H9 (cell line): Measurements from ENCODE around the gene FAM83F. TPM values are rescaled to one million over a fixed set of nuclear protein-coding genes. Genes with fewer than 3 reads are reported as not detected.
A peak's percentile ranks its signal among the peaks of the same experiment; 100 is the strongest.

ENCODE experiments used
- DNase-seq: peaks from one replicate; pipeline ENCODE4 v3.0.0-alpha.2; 2017
- H2AFZ ChIP-seq: one replicate; pipeline ENCODE4 v1.6.1; 2013; ENCODE audit warnings: mild to moderate bottlenecking, low read length, control low read depth, moderate library complexity
- H2AK5ac ChIP-seq: 2 replicates; pipeline ENCODE4 v1.6.1; 2013; ENCODE audit warnings: low read length, control low read depth, mixed read lengths; ENCODE audit not compliant: insufficient read length
- H2BK120ac ChIP-seq: one replicate; pipeline ENCODE4 v1.6.1; 2013; ENCODE audit warnings: low read depth, mild to moderate bottlenecking, low read length, control low read depth, inconsistent platforms; ENCODE audit not compliant: poor library complexity, severe bottlenecking
- H2BK12ac ChIP-seq: 2 replicates; pipeline ENCODE4 v1.6.1; 2013; ENCODE audit warnings: low read length, control low read depth, mixed read lengths, low read depth; ENCODE audit not compliant: insufficient read length
- H2BK15ac ChIP-seq: 2 replicates; pipeline ENCODE4 v1.6.1; 2013; ENCODE audit warnings: low read depth, low read length, control low read depth
- H2BK20ac ChIP-seq: one replicate; pipeline ENCODE4 v1.6.1; 2013; ENCODE audit warnings: low read depth, mild to moderate bottlenecking, low read length, control low read depth, inconsistent platforms; ENCODE audit not compliant: poor library complexity, severe bottlenecking
- H2BK5ac ChIP-seq: 2 replicates; pipeline ENCODE4 v1.6.1; 2013; ENCODE audit warnings: low read length, control low read depth, mixed read lengths; ENCODE audit not compliant: insufficient read length
- H3K14ac ChIP-seq: 2 replicates; pipeline ENCODE4 v1.6.1; 2013; ENCODE audit warnings: low read length, control low read depth; ENCODE audit not compliant: insufficient read depth
- H3K18ac ChIP-seq: 2 replicates; pipeline ENCODE4 v1.6.1; 2013; ENCODE audit warnings: low read depth, mild to moderate bottlenecking, mixed read lengths, low read length, control low read depth; ENCODE audit not compliant: insufficient read length
- H3K23ac ChIP-seq: 2 replicates; pipeline ENCODE4 v1.6.1; 2013; ENCODE audit warnings: low read length, control low read depth, mixed read lengths, low read depth; ENCODE audit not compliant: insufficient read length
- H3K23me2 ChIP-seq: 2 replicates; pipeline ENCODE4 v1.6.1; 2013; ENCODE audit warnings: low read depth, mild to moderate bottlenecking, mixed read lengths, low read length, control low read depth; ENCODE audit not compliant: insufficient read length, poor library complexity, severe bottlenecking
- H3K27ac ChIP-seq: 2 replicates; pipeline ENCODE4 v1.5.1; 2013; ENCODE audit warnings: low read length, control low read depth, mixed read lengths, low read depth; ENCODE audit not compliant: insufficient read length
- H3K27me3 ChIP-seq: 2 replicates; pipeline ENCODE4 v1.6.1; 2013; ENCODE audit warnings: low read length, control low read depth, inconsistent platforms; ENCODE audit not compliant: insufficient read depth
- H3K4ac ChIP-seq: 2 replicates; pipeline ENCODE4 v1.6.1; 2013; ENCODE audit warnings: low read depth, mild to moderate bottlenecking, control low read depth, inconsistent platforms, low read length, moderate library complexity
- H3K4me1 ChIP-seq: 2 replicates; pipeline ENCODE4 v1.6.1; 2013; ENCODE audit warnings: low read length, control low read depth, inconsistent platforms; ENCODE audit not compliant: insufficient read depth
- H3K4me2 ChIP-seq: 2 replicates; pipeline ENCODE4 v1.6.1; 2013; ENCODE audit warnings: low read length, control low read depth, mixed read lengths; ENCODE audit not compliant: insufficient read length, insufficient read depth
- H3K56ac ChIP-seq: 2 replicates; pipeline ENCODE4 v1.6.1; 2013; ENCODE audit warnings: low read depth, mild to moderate bottlenecking, mixed read lengths, low read length, control low read depth; ENCODE audit not compliant: insufficient read length
- H3K79me1 ChIP-seq: 2 replicates; pipeline ENCODE4 v1.6.1; 2013; ENCODE audit warnings: low read depth, mild to moderate bottlenecking, moderate library complexity, low read length, control low read depth, inconsistent platforms; ENCODE audit not compliant: insufficient read depth, poor library complexity, severe bottlenecking
- H3K79me2 ChIP-seq: 2 replicates; pipeline ENCODE4 v1.6.1; 2013; ENCODE audit warnings: low read length, control low read depth, inconsistent platforms; ENCODE audit not compliant: insufficient read depth
- H3K9ac ChIP-seq: 2 replicates; pipeline ENCODE4 v1.6.1; 2013; ENCODE audit warnings: low read length, control low read depth, mixed read lengths; ENCODE audit not compliant: insufficient read length; ENCODE audit errors: extremely low read depth
- H3K9me3 ChIP-seq: one replicate; pipeline ENCODE4 v1.6.1; 2013; ENCODE audit warnings: low read depth, low read length, inconsistent platforms; ENCODE audit not compliant: control insufficient read depth
- H3T11ph ChIP-seq: one replicate; pipeline ENCODE4 v1.6.1; 2013; ENCODE audit warnings: mild to moderate bottlenecking, low read length, control low read depth, inconsistent platforms
- H4K20me1 ChIP-seq: one replicate; pipeline ENCODE4 v1.6.1; 2013; ENCODE audit not compliant: control insufficient read depth, insufficient read length, insufficient read depth
- H4K5ac ChIP-seq: 2 replicates; pipeline ENCODE4 v1.6.1; 2013; ENCODE audit warnings: low read depth, mild to moderate bottlenecking, mixed read lengths, low read length, control low read depth; ENCODE audit not compliant: insufficient read length
- H4K8ac ChIP-seq: replicated peaks from 2 replicates; pipeline ENCODE4 v1.6.1; 2013; ENCODE audit warnings: low read length, control low read depth, mixed read lengths, low read depth; ENCODE audit not compliant: insufficient read length
- H4K91ac ChIP-seq: 2 replicates; pipeline ENCODE4 v1.6.1; 2013; ENCODE audit warnings: low read depth, mild to moderate bottlenecking, moderate library complexity, mixed read lengths, low read length, control low read depth; ENCODE audit not compliant: insufficient read length
- H3K27ac Mint-ChIP-seq, 3 experiments: 2 replicates in 2 of 3; 3 replicates in 1 of 3; pipeline ENCODE4 v1.8.0; 2020 to 2021; ENCODE audit warnings: mixed read lengths in 3 of 3, mild to moderate bottlenecking in 1 of 3, moderate library complexity in 1 of 3
- H3K27me3 Mint-ChIP-seq: 2 replicates; pipeline ENCODE4 v1.8.0; 2021; ENCODE audit warnings: low read depth, mild to moderate bottlenecking, moderate library complexity, mixed read lengths
- H3K36me3 Mint-ChIP-seq, 3 experiments: 2 replicates in 2 of 3; 3 replicates in 1 of 3; pipeline ENCODE4 v1.8.0; 2020 to 2021; ENCODE audit warnings: low read depth in 3 of 3, mixed read lengths in 3 of 3; ENCODE audit not compliant: insufficient read depth in 1 of 3
- H3K4me1 Mint-ChIP-seq, 2 experiments: 2 replicates each; pipeline ENCODE4 v1.8.0; 2020; ENCODE audit warnings: mixed read lengths in 2 of 2
- H3K4me3 Mint-ChIP-seq, 2 experiments: 2 replicates in 1 of 2; 3 replicates in 1 of 2; pipeline ENCODE4 v1.8.0; 2020 to 2021; ENCODE audit warnings: mild to moderate bottlenecking in 2 of 2, mixed read lengths in 2 of 2, moderate library complexity in 1 of 2
- H3K9me3 Mint-ChIP-seq, 2 experiments: 2 replicates in 1 of 2; 3 replicates in 1 of 2; pipeline ENCODE4 v1.8.0; 2020; ENCODE audit warnings: mild to moderate bottlenecking in 2 of 2, mixed read lengths in 2 of 2, moderate library complexity in 1 of 2
- WGBS: extraction: QIAGEN DNeasy Blood & Tissue Kit; methylation state at CpG from one replicate; pipeline ENCODE4 v1.1.7; 2013; ENCODE audit warnings: missing lambda C conversion rate, low lambda C conversion rate, mixed read lengths; ENCODE audit not compliant: insufficient read length; ENCODE audit errors: extremely low coverage; 5-methylcytosine and 5-hydroxymethylcytosine counted together
- total RNA-seq: library from RNA; stranded (reverse); gene quantifications from 2 replicates; pipeline ENCODE4 v1.2.1, GENCODE V29; 2021
- TF ChIP-seq, protein P1 (sequence below): fragments of 200-600 bp; sonication (generic); conservative IDR thresholded peaks from 3 replicates; pipeline ENCODE4 v1.8.0; 2021; ENCODE audit warnings: antibody characterized with exemption, mild to moderate bottlenecking

Gene FAM83F
- total RNA-seq, 1 experiment from 2014 or later = 17.4 TPM

DNA sequence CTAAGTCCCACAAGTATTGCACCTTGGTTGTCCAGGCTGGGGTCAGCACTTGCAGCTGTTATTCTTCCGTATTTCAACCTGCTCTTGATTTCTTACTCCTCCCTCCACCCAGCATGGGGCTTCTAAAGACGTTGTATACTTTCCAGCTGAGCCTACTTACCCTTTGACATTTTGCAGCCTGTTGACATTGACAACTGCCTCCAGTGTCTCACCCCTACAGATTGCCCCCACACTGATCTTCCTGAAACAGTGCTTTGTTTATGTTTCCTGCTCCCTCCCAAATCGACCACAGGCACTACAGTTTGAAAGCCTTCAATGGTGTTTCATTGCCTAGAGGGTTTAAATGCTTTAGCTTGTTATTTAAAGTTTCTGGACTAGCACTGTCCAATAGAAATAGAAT is 56.6 kb downstream of the FAM83F start:
- Histone ChIP-seq H4K5ac (no peak overlapping the region), H3K18ac (no peak overlapping the region), H3K56ac (no peak overlapping the region), H3K9me3 (no peaks in the 10 kb centered on the region), H3K4me1 (peaks cover 6% of the 10 kb centered on the region), H3K23me2 (no peaks in the 10 kb centered on the region), H2BK20ac (no peak overlapping the region), H3K4ac (no peak overlapping the region), H3K23ac (no peak overlapping the region), H3K79me2 (0 out of 2 replicates have a peak, but pooled peaks cover 2% of the 10 kb centered on the region), H2BK12ac (no peak overlapping the region), H3K14ac (no peak overlapping the region), H2BK5ac (no peak overlapping the region), H2BK15ac (no peak overlapping the region), H3K79me1 (no peaks in the 10 kb centered on the region), H2AFZ (no peak overlapping the region), H3K9ac (peak overlapping the region; percentile 28), H4K8ac (no peak overlapping the region), H4K91ac (no peak overlapping the region), H3T11ph (no peak overlapping the region), H2AK5ac (no peak overlapping the region), H3K27me3 (no peaks in the 10 kb centered on the region), H4K20me1 (no peaks in the 10 kb centered on the region), H3K4me2 (no peak overlapping the region), H2BK120ac (no peak overlapping the region), H3K27ac (no peak overlapping the region)
- peak overlapping the region in 1 of 2 experiments; percentile 36; a peak in 1 of 5 replicates for H3K4me3 Mint-ChIP-seq
- H3K27me3 Mint-ChIP-seq = no peaks in the 10 kb centered on the region; the same call in 1 of the 2 replicates
- H3K9me3 Mint-ChIP-seq = no peaks in the 10 kb centered on the region
- TF ChIP-seq, protein P1, sequence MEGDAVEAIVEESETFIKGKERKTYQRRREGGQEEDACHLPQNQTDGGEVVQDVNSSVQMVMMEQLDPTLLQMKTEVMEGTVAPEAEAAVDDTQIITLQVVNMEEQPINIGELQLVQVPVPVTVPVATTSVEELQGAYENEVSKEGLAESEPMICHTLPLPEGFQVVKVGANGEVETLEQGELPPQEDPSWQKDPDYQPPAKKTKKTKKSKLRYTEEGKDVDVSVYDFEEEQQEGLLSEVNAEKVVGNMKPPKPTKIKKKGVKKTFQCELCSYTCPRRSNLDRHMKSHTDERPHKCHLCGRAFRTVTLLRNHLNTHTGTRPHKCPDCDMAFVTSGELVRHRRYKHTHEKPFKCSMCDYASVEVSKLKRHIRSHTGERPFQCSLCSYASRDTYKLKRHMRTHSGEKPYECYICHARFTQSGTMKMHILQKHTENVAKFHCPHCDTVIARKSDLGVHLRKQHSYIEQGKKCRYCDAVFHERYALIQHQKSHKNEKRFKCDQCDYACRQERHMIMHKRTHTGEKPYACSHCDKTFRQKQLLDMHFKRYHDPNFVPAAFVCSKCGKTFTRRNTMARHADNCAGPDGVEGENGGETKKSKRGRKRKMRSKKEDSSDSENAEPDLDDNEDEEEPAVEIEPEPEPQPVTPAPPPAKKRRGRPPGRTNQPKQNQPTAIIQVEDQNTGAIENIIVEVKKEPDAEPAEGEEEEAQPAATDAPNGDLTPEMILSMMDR = no peak
- no peaks in the 10 kb centered on the region; a peak in 1 of 7 replicates for H3K36me3 Mint-ChIP-seq
- peaks cover 23 to 25% of the 10 kb centered on the region in 2 experiments for H3K4me1 Mint-ChIP-seq
- no peak for DNase-seq
- WGBS = no CpG with 5 or more reads among the region's 3 CpGs
- peak overlapping the region in 2 of 3 experiments; percentile 6 to 16; a peak in 2 of 7 replicates for H3K27ac Mint-ChIP-seq
